GM21717 (cell line): ENCODE data around the gene LCE1D.

Source experiments
- ATAC-seq: cut with Tn5 transposase; IDR thresholded peaks from one replicate; pipeline ENCODE4 v1.9.1; 2021; ENCODE audit warnings: mild to moderate bottlenecking, moderate library complexity; ENCODE audit not compliant: unreplicated experiment

LCE1D gene

DNA sequence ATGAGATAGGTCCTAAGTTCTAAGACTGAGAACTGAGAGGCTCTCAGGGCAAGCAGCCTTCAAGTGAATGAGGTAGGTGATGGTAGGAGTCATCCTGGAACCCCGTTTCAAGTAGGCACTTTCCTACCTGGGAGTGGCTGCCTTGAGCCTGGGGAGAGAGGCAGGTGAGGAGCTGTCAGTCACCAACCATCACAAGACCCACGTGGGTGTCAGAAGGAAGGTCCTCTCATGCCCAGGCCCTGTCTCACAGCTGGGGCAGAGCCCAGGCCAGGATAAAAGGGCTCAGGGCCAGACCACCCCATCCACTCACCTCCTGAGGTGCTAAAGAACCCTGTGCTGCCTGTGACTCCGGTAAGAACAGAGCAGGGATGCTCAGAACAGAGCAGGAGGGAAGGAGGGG is at the start of gene LCE1D:
Gene LCE1D (plus strand): TSS at position 301 of the 400 bp plus-strand sequence. CDS start 1,074 bp downstream, outside the sequence.
- no peak for ATAC-seq

DNA sequence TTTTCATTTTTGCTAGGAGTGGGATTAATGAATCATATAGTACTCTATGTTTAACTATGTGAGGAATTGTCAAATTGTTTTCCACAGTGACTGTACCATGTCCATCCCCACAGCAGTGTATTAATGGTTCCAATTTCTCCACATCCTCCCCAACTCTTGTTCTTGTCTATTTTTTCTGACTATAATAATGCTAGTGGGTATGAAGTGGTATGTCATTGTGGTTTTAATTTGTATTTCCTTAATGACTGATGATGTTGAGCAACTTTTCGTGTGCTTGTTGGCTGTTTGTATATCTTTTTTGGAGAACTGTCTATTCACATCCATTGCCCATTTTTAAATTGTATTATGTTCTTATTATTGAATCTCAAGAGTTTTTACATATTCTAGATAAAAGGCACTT is 48.7 kb upstream of the LCE1D start:
- ATAC-seq = no peak

GRCh38 chr1:152752225-152752624 is 44.3 kb upstream of the LCE1D start:
- ATAC-seq = no peak

- no peak for ATAC-seq
These were observed 42.9 kb upstream of the LCE1D start for GRCh38 chr1:152753586-152753985.

- no peak for ATAC-seq
These were observed 39.6 kb upstream of the LCE1D start for GRCh38 chr1:152756872-152757271.

- ATAC-seq = no peak
These were observed 38.8 kb upstream of the LCE1D start, which contains the start of gene KPRP for GRCh38 chr1:152757747-152758146. TSS of gene KPRP (plus strand) at chr1:152758025. CDS start at chr1:152759589, 1,564 bp downstream.

- no peak for ATAC-seq
These were observed 37.9 kb upstream of the LCE1D start for GRCh38 chr1:152758636-152759035.

DNA sequence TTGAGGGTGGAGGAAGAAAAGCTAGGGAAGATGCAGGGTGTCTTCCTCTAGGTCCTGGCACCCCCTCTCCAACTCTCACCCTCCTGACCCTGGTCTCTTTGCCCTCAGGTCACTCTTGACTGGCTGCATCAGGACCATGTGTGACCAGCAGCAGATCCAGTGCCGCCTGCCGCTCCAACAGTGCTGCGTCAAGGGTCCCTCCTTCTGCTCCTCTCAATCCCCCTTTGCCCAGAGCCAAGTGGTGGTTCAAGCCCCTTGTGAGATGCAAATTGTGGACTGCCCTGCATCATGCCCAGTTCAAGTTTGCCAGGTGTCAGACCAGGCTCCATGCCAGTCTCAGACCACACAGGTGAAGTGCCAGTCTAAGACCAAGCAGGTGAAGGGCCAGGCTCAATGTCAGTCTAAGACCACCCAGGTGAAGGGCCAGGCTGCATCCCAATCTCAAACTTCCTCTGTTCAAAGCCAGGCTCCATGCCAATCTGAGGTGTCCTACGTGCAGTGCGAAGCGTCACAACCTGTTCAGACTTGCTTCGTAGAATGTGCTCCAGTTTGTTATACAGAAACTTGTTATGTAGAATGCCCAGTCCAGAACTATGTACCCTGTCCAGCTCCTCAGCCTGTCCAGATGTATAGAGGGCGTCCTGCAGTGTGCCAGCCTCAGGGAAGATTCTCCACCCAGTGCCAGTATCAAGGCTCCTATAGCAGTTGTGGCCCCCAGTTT is 36.9 kb upstream of the LCE1D start:
- no peak for ATAC-seq

DNA sequence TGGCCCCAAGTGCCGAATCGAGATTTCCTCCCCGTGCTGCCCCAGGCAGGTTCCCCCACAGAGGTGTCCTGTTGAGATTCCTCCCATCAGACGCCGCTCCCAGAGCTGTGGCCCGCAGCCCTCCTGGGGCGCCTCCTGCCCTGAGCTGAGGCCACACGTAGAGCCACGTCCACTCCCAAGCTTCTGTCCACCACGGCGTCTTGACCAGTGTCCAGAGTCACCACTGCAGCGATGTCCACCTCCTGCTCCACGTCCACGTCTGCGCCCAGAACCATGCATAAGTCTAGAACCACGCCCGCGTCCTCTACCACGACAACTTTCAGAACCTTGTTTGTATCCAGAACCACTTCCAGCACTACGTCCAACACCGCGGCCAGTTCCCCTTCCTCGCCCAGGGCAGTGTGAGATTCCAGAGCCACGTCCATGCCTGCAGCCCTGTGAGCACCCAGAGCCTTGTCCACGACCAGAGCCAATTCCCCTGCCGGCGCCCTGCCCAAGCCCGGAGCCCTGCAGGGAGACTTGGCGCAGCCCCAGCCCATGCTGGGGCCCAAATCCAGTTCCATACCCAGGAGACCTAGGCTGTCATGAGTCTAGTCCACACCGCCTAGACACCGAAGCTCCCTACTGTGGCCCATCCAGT is 35.9 kb upstream of the LCE1D start:
- no peak for ATAC-seq

DNA sequence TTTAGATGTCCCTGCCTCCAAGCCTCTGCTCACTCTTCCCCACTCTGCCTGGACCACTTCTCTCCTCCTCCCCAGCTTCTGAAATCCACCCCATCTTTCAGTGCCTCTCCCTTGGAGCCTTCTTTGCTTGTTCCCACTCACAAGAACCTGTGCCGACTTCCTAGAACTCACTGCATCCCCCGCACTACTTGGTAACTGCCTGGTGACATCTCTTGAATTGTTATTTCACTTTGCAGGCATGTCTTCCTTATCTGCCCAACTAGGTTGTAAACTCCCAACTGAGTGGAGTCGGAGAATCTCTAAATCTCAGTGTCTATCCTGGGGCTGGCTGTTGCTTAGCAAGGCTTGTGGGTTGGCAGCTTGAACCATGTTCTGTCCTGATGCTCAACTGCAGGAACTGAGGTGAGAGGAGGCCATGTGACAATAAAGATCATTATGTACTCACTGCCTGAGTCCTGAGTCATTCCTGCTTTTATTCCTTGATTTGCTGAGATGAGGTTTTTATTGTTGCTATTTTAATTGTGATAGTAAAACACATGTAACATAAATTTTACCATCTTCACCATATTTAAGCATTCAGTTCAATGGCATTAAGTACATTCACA is 34.8 kb upstream of the LCE1D start:
- ATAC-seq = no peak

DNA sequence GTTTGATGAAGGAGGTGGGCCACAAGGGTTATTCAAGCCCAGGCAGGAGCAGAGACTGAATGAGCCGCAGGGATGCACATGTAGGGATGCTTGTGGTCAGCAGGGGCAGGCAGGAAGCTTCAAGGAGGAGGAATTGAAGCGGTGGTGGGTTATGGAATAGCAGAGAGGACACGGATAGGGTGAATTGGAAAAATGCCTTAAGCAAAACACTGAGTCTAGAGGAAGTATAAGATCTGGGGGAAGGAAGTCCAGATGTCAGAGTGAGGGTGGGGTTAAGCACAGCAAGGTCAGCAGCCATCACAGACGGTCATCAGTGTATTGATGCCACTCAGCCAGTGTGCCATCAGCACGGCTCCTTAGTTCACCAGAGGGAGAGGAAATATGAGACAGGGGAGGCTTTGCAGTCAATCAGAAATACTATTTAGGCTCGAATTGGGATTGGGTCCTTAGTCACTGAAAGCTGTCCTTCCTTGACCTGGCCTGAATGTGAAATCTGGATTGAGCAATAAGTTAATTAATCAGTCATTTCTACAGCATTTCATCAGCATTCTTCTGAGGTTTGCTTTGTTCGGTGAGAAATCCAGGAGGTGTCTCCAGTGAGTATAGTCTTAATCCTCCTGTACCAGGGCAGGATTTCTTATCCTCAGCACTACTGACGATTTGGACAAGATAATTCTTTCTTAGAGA is 27.5 kb upstream of the LCE1D start:
- no peak for ATAC-seq

DNA sequence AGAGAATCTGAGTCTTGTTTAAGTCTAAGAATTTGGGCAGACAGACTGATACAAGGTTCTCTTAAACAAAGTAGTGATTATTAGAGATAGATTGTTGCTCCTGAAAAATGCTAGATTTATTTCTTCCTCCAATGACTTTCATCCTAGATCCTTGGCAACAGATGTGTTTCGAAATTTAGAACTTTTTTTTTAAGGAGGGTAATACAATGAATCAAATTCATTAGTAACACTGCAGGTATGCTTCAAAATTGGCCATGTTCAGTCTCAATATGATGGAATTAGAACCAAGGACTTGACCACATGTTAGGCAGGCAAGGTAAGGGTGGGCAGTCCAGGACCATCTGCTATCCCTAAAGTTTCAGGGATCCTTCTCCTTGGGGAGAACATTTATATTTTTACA is 26.1 kb upstream of the LCE1D start:
- no peak for ATAC-seq

DNA sequence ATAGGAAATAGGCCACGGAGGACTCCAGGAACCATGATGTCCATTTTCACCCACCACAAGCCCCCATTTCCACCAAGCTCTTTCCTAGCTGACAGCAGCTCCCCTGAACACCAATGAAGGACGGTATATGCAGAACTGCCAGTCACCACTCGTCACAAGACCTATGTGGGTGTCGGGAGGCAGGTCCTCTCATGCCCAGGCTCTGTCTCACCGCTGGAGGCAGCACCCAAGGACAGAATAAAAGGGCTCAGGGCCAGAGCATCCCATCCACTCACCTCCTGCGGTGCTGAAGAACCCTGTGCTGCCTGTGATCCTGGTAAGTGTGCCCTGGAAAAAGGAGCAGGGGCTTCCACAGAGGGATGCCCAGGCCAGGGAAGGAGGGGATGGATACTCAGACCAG is 21.6 kb upstream of the LCE1D start, which contains the start of gene LCE1F:
Gene LCE1F (plus strand): TSS at position 266 of the 400 bp plus-strand sequence. CDS start 1,232 bp downstream, outside the sequence.
- no peak for ATAC-seq

GRCh38 chr1:152776361-152776760 is 20.2 kb upstream of the LCE1D start:
- ATAC-seq = no peak

DNA sequence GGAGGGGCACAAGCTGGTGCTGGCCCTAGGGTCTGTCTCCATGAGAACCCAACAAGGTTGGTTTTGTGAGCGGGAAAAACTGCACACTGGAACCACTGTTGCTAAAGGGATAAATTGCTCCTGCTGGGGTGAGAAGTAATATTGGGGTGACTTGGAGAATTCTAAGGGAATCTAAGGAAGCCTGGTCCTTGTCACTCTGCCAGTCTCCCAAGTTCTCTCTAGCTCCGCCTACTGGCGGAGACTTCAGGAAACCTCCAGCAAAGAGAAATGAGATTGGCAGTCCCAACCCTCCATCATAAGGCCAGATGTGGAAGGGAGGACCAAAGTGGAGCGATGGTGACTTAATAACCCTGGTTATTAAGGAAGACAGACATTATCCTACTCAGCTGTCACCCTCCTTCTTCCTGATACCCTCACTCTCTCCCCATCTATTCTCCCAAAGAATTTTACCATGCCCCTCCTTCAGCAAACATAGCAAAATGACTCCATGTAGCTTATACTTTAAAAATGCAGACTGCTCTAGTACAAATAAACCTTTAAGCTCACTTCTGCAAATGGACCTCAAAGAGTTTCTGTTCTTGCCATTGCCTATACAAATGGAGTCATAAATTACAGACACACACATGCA is 18.9 kb upstream of the LCE1D start:
- no peak for ATAC-seq

DNA sequence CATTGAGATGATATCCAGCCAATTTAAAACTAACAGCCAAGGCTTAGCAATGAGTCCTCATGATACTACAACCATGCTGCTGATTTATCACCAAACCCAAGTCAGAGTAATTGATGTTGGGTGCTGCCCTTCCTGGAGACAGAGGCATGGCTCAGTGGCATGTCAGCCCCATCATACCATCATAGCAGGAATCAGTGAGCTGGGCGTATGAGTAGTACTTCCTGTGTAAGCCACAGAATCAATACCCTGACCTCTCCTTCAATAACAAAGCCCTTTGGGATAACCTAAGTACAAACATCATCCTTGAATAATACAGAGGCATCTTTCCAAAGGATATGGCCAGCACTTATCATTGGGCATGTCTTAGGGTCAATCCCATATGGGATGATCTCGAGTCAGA is 13.4 kb upstream of the LCE1D start:
- ATAC-seq = no peak

GRCh38 chr1:152786077-152786476 is 10.4 kb upstream of the LCE1D start, which contains the start of gene LCE1E:
TSS of gene LCE1E (plus strand) at chr1:152786257. CDS start at chr1:152787300, 1,043 bp downstream.
- ATAC-seq = no peak

DNA sequence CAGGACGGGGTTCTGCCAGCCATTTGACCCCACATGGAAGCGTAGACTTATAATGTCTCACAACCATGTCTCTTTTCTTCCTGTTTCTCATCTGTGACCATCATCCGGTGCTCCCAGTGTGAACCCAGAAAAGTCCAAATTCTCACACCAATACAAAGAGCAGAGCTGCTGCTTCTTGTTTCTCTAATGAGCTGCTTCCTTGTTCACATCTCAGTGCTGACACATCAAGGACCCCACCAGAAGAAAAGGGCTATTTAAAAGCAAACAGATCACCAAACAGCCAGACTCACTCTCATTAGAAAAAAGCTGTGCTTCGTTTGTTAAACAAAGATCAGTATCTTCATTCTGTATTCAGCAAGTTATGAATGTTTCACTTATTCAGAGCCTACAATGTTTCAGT is 835 bp upstream of the LCE1D start:
- ATAC-seq = no peak

- ATAC-seq = no peak
These were observed 4.8 kb downstream of the LCE1D start for GRCh38 chr1:152801333-152801732.

- ATAC-seq = no peak
These were observed 10.1 kb downstream of the LCE1D start, which contains the start of gene LCE1C for GRCh38 chr1:152806576-152806975. TSS of gene LCE1C (minus strand) at chr1:152806651. CDS start at chr1:152805478, 1,173 bp downstream.

GRCh38 chr1:152811050-152811449 is 14.5 kb downstream of the LCE1D start:
- no peak for ATAC-seq
